ENCODE measurements around the gene DHX36. TPM values are rescaled to one million over a fixed set of nuclear protein-coding genes. Genes with fewer than 3 reads are reported as not detected.

DHX36 gene
- total and polyA plus RNA-seq, 10 of the 15 experiments (the other 5 are each of a cell fraction or from before 2014, with no cell fraction given): 16.2 to 70.5 (median 41.6) TPM

DNA sequence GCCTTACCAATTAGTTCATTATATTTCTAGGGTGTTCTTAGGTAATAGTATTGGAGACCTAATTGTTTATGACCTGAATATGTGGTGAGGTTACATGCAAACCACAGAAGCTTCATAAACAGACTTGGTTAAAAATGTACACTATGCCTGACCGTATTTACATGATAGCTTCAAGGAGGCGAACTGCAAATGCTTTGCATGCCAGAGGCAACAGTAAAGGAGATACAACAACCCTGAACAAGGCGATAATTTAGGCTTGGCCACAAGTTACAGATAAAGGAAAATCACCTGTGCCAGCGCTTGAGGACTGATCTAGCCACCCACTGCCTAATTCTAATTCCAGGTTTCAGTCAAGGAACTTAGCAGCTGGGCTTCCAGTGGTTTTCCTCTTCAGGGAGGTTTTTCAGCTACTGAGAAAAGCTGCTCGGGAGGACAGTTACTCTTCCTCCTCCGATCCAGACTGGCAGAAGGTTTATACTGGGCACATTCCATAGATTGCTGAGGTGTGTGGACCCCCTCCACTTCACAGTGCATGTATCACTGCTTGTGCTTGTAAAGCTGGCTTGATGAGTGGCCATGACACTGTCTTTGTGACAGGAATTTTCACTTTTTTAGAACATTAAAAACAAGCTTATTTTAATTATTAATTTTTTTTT lies 95.6 kb downstream of the DHX36 start:
- POLR2A ChIA-PET: interaction anchor here (0.7 kb wide), 1 partner anchor 35 kb away, joined by 6 read pairs; no protein-coding TSS in a partner anchor
- Histone ChIP-seq H3K4me1 (ENCODE audit: control insufficient read depth, insufficient read depth, low read length) (no peaks in the 10 kb centered on the region), H3K79me2 (ENCODE audit: control insufficient read depth, insufficient read depth, low read length) (no peaks in the 10 kb centered on the region), H3K4me3 (no peak overlapping the region), H3K4me2 (ENCODE audit: control insufficient read depth, insufficient read depth) (no peak overlapping the region), H3K27ac (ENCODE audit: control insufficient read depth, insufficient read depth) (no peak overlapping the region), H2AFZ (ENCODE audit: control insufficient read depth, low read depth, low read length) (no peak overlapping the region), H3K9me3 (replicated peaks; ENCODE audit: control insufficient read depth, insufficient read depth, low read length) (no peaks in the 10 kb centered on the region), H3K36me3 (ENCODE audit: control insufficient read depth in 2 of 2, insufficient read depth in 2 of 2, low read length in 1 of 2) (no peaks in the 10 kb centered on the region), H3K9ac (ENCODE audit: control insufficient read depth, insufficient read depth, low read length) (no peak overlapping the region), H3K27me3 (replicated peaks in 1 of 2; ENCODE audit: control insufficient read depth in 2 of 2, insufficient read depth in 2 of 2, low read length in 1 of 2) (no peaks in the 10 kb centered on the region), H4K20me1 (ENCODE audit: control insufficient read depth, insufficient read depth) (no peaks in the 10 kb centered on the region)
- SMC1A ChIA-PET (ENCODE audit: uncharacterized antibody, unreplicated experiment): interaction anchor here (0.7 kb wide), 2 partner anchors 50 to 60 kb away, joined by 3 read pairs; no protein-coding TSS in a partner anchor
- FAIRE-seq: no peak
- ATAC-seq: no peak
- 13% methylated on average over 6 of the region's 6 CpGs for whole genome bisulfite sequencing (ENCODE audit: insufficient coverage, insufficient replicate concordance, low lambda C conversion rate, missing lambda C conversion rate)
- in situ Hi-C loops (cut with MboI): no loop called here
- RAD21 ChIA-PET (ENCODE audit: unreplicated experiment): no interaction called here
- no peak for TF ChIP-seq TCF7 (IDR thresholded peaks at IDR 0.05; ENCODE audit: borderline replicate concordance)
- no peak for TF ChIP-seq STAT3 (IDR thresholded peaks at IDR 0.05; ENCODE audit: low read depth, low read length)
- TF ChIP-seq, protein P1, sequence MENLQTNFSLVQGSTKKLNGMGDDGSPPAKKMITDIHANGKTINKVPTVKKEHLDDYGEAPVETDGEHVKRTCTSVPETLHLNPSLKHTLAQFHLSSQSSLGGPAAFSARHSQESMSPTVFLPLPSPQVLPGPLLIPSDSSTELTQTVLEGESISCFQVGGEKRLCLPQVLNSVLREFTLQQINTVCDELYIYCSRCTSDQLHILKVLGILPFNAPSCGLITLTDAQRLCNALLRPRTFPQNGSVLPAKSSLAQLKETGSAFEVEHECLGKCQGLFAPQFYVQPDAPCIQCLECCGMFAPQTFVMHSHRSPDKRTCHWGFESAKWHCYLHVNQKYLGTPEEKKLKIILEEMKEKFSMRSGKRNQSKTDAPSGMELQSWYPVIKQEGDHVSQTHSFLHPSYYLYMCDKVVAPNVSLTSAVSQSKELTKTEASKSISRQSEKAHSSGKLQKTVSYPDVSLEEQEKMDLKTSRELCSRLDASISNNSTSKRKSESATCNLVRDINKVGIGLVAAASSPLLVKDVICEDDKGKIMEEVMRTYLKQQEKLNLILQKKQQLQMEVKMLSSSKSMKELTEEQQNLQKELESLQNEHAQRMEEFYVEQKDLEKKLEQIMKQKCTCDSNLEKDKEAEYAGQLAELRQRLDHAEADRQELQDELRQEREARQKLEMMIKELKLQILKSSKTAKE (IDR thresholded peaks at IDR 0.05; ENCODE audit: low read depth, poor library complexity, severe bottlenecking): no peak
- TF ChIP-seq SIX5 (IDR thresholded peaks at IDR 0.05; ENCODE audit: low read depth, low read length, severe bottlenecking): no peak
- TF ChIP-seq, protein P2, sequence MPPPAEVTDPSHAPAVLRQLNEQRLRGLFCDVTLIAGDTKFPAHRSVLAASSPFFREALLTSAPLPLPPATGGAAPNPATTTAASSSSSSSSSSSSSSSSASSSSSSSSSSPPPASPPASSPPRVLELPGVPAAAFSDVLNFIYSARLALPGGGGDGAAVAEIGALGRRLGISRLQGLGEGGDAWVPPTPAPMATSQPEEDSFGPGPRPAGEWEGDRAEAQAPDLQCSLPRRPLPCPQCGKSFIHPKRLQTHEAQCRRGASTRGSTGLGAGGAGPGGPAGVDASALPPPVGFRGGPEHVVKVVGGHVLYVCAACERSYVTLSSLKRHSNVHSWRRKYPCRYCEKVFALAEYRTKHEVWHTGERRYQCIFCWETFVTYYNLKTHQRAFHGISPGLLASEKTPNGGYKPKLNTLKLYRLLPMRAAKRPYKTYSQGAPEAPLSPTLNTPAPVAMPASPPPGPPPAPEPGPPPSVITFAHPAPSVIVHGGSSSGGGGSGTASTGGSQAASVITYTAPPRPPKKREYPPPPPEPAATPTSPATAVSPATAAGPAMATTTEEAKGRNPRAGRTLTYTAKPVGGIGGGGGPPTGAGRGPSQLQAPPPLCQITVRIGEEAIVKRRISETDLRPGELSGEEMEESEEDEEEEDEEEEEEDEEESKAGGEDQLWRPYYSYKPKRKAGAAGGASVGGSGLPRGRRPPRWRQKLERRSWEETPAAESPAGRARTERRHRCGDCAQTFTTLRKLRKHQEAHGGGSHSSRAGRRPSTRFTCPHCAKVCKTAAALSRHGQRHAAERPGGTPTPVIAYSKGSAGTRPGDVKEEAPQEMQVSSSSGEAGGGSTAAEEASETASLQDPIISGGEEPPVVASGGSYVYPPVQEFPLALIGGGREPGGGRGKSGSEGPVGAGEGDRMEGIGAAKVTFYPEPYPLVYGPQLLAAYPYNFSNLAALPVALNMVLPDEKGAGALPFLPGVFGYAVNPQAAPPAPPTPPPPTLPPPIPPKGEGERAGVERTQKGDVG (CRISPR knock-in tag; IDR thresholded peaks at IDR 0.05): no peak
- TF ChIP-seq MYB (IDR thresholded peaks at IDR 0.05; ENCODE audit: borderline replicate concordance, low read depth, low read length): no peak
- no TSS peak for BruUV-seq (replicated peaks)
- intact Hi-C loops (cut with micrococcal nuclease; ENCODE audit: unreplicated experiment): no loop called here
- DNase-seq (ENCODE audit: low read depth, low spot score): no peak
- CTCF ChIA-PET: interaction anchor here (3.7 kb wide), 1 partner anchor 25 kb away, joined by 16 read pairs; no protein-coding TSS in a partner anchor
